H1 (cell line): ENCODE data around the gene FBXO7. TPM values are rescaled to one million over a fixed set of nuclear protein-coding genes. Genes with fewer than 3 reads are reported as not detected.

Experiments
- CTCF ChIA-PET: fragments of 300-600 bp; sonication (Branson Sonifier 250); formaldehyde crosslinking; loops from one replicate; lab custom pipeline; 2021; ENCODE audit not compliant: partially characterized antibody; lab: Charles Lee
- POLR2A ChIA-PET: fragments of 300-600 bp; sonication (Branson Sonifier 250); formaldehyde crosslinking; loops from one replicate; lab custom pipeline; 2021; ENCODE audit warnings: inconsistent platforms; ENCODE audit not compliant: partially characterized antibody; lab: Charles Lee
- DNase-seq, 2 experiments: peaks; one replicate each; pipeline versions ENCODE4 v3.0.0 to v3.0.0-alpha.2; 2010 to 2022; ENCODE audit warnings: low spot score in 2 of 2, low read depth in 1 of 2, mixed read lengths in 1 of 2
- FAIRE-seq: peaks from 2 replicates; lab custom pipeline; 2011; peaks lifted over from hg19 to GRCh38; lab: Jason Lieb, UNC
- H2AFZ ChIP-seq: 2 replicates; pipeline ENCODE4 v1.8.1; 2012; ENCODE audit warnings: low read length, inconsistent platforms
- H2AK5ac ChIP-seq: 2 replicates; pipeline ENCODE4 v1.6.1; 2013; ENCODE audit warnings: low read depth, low read length
- H2BK120ac ChIP-seq: replicated peaks from 2 replicates; pipeline ENCODE3; 2013; ENCODE audit warnings: low read depth, low read length, inconsistent platforms
- H2BK12ac ChIP-seq: 2 replicates; pipeline ENCODE4 v1.6.1; 2013; ENCODE audit warnings: low read depth, low read length
- H2BK15ac ChIP-seq: 2 replicates; pipeline ENCODE4 v1.6.1; 2013; ENCODE audit warnings: low read length
- H2BK20ac ChIP-seq: 2 replicates; pipeline ENCODE4 v1.6.1; 2013; ENCODE audit warnings: low read length
- H2BK5ac ChIP-seq: 2 replicates; pipeline ENCODE4 v1.6.1; 2013; ENCODE audit warnings: low read depth, low read length
- H3K14ac ChIP-seq: 2 replicates; pipeline ENCODE4 v1.6.1; 2013; ENCODE audit warnings: inconsistent platforms; ENCODE audit not compliant: insufficient read length
- H3K18ac ChIP-seq: 2 replicates; pipeline ENCODE4 v1.6.1; 2013; ENCODE audit warnings: low read length; ENCODE audit errors: extremely low read depth
- H3K23ac ChIP-seq: 2 replicates; pipeline ENCODE4 v1.6.1; 2013; ENCODE audit warnings: inconsistent platforms; ENCODE audit not compliant: insufficient read length
- H3K23me2 ChIP-seq: 2 replicates; pipeline ENCODE4 v1.6.1; 2013; ENCODE audit warnings: low read depth, low read length
- H3K27ac ChIP-seq: 2 replicates; pipeline ENCODE4 v1.6.1; 2011; ENCODE audit warnings: low read depth, low read length, inconsistent platforms
- H3K27me3 ChIP-seq, 4 experiments: replicated peaks in 1 of 4; 1 replicate in 1 of 4; 2 replicates in 3 of 4; pipeline versions ENCODE4 v1.6.1 to v1.8.1; 2011 to 2013; ENCODE audit warnings: low read length in 3 of 4, mild to moderate bottlenecking in 3 of 4, inconsistent platforms in 2 of 4, mixed read lengths in 2 of 4, moderate library complexity in 1 of 4; ENCODE audit not compliant: control insufficient read depth in 3 of 4, insufficient read depth in 3 of 4; ENCODE audit errors: extremely low read depth in 1 of 4
- H3K36me3 ChIP-seq, 4 experiments: 2 replicates each; pipeline versions ENCODE4 v1.6.1 to v1.8.1; 2011 to 2013; ENCODE audit warnings: mild to moderate bottlenecking in 4 of 4, low read length in 3 of 4, moderate library complexity in 2 of 4, control low read depth in 1 of 4, inconsistent platforms in 1 of 4; ENCODE audit not compliant: insufficient read depth in 4 of 4, control insufficient read depth in 2 of 4
- H3K4ac ChIP-seq: replicated peaks from 2 replicates; pipeline ENCODE3; 2013; ENCODE audit warnings: low read length, low read depth, mixed read lengths, inconsistent platforms; ENCODE audit not compliant: insufficient read length
- H3K4me1 ChIP-seq, 4 experiments: replicated peaks in 1 of 4; 1 replicate in 1 of 4; 2 replicates in 3 of 4; pipeline versions ENCODE4 v1.6.1 to v1.8.1; 2011 to 2013; ENCODE audit warnings: low read length in 3 of 4, inconsistent platforms in 2 of 4, mixed read lengths in 1 of 4; ENCODE audit not compliant: insufficient read depth in 4 of 4, control insufficient read depth in 3 of 4
- H3K4me2 ChIP-seq, 2 experiments: 2 replicates each; pipeline versions ENCODE4 v1.6.1 to v1.8.1; 2011 to 2013; ENCODE audit warnings: low read depth in 2 of 2, low read length in 2 of 2, control low read depth in 1 of 2, inconsistent platforms in 1 of 2, mild to moderate bottlenecking in 1 of 2; ENCODE audit not compliant: insufficient read depth in 1 of 2
- H3K4me3 ChIP-seq, 4 experiments: fragments of 200-600, 300-600 bp in 1 of 4; sonication (generic), shearing (Covaris generic), sonication (Bioruptor Twin) in 1 of 4; 2 replicates each; pipeline versions ENCODE4 v1.5.1 to v1.8.1; 2011 to 2016; ENCODE audit warnings: low read length in 4 of 4, low read depth in 3 of 4, control low read depth in 2 of 4, inconsistent platforms in 2 of 4, mild to moderate bottlenecking in 2 of 4, mixed read lengths in 1 of 4, moderate library complexity in 1 of 4; ENCODE audit not compliant: insufficient read depth in 2 of 4; ENCODE audit errors: extremely low read depth in 1 of 4
- H3K56ac ChIP-seq: replicated peaks from 2 replicates; pipeline ENCODE3; 2013; ENCODE audit warnings: low read depth, mild to moderate bottlenecking, mixed read lengths, low read length, inconsistent platforms; ENCODE audit not compliant: insufficient read length
- H3K79me1 ChIP-seq: 2 replicates; pipeline ENCODE4 v1.6.1; 2013; ENCODE audit warnings: low read depth, low read length, control low read depth
- H3K79me2 ChIP-seq, 2 experiments: 2 replicates each; pipeline versions ENCODE4 v1.6.1 to v1.8.1; 2012 to 2013; ENCODE audit warnings: low read length in 2 of 2, mild to moderate bottlenecking in 2 of 2, inconsistent platforms in 1 of 2; ENCODE audit not compliant: insufficient read depth in 2 of 2, control insufficient read depth in 1 of 2
- H3K9ac ChIP-seq, 4 experiments: replicated peaks in 1 of 4; 1 replicate in 1 of 4; 2 replicates in 3 of 4; pipeline versions ENCODE4 v1.6.1 to v1.8.1; 2011 to 2013; ENCODE audit warnings: low read depth in 3 of 4, low read length in 3 of 4, control low read depth in 2 of 4, mild to moderate bottlenecking in 2 of 4, moderate library complexity in 2 of 4, inconsistent platforms in 1 of 4; ENCODE audit errors: extremely low read depth in 1 of 4
- H3K9me3 ChIP-seq, 2 experiments: 2 replicates each; pipeline versions ENCODE4 v1.6.1 to v1.8.1; 2012 to 2013; ENCODE audit warnings: mild to moderate bottlenecking in 2 of 2, moderate library complexity in 2 of 2, control low read depth in 1 of 2, inconsistent platforms in 1 of 2, low read depth in 1 of 2, low read length in 1 of 2, mixed read lengths in 1 of 2; ENCODE audit not compliant: insufficient read depth in 2 of 2
- H4K20me1 ChIP-seq, 2 experiments: replicated peaks in 1 of 2; 2 replicates each; pipeline versions ENCODE3 to v1.8.1; 2011 to 2013; ENCODE audit warnings: inconsistent platforms in 2 of 2, low read length in 2 of 2, mild to moderate bottlenecking in 1 of 2; ENCODE audit not compliant: insufficient read depth in 2 of 2, control insufficient read depth in 1 of 2
- H4K5ac ChIP-seq: 2 replicates; pipeline ENCODE4 v1.6.1; 2013; ENCODE audit warnings: low read length, low read depth, mixed read lengths, inconsistent platforms; ENCODE audit not compliant: insufficient read length
- H4K8ac ChIP-seq: 2 replicates; pipeline ENCODE4 v1.8.0; 2013; ENCODE audit warnings: mild to moderate bottlenecking, moderate library complexity, low read length, inconsistent platforms; ENCODE audit not compliant: insufficient read depth; ENCODE audit errors: extremely low read depth
- H4K91ac ChIP-seq: replicated peaks from 2 replicates; pipeline ENCODE3; 2013; ENCODE audit warnings: low read length, mixed read lengths, inconsistent platforms; ENCODE audit not compliant: insufficient read length
- CBX8 ChIP-seq: fragments of 300-800, 300-1000 bp; sonication (generic); IDR thresholded peaks from 2 replicates; pipeline ENCODE4 v1.7.1; 2016; ENCODE audit warnings: low read depth, low read length, borderline replicate concordance
- JUN ChIP-seq: IDR thresholded peaks from 2 replicates; pipeline ENCODE4 v1.6.1; 2011; ENCODE audit warnings: low read depth, mild to moderate bottlenecking, improper control_type of control experiment, low read length
- POU5F1 ChIP-seq: IDR thresholded peaks from 2 replicates; pipeline ENCODE4 v1.6.1; 2011; ENCODE audit warnings: low read depth, mild to moderate bottlenecking, low read length, moderate library complexity
- RAD21 ChIP-seq, 2 experiments: IDR thresholded peaks in 1 of 2; conservative IDR thresholded peaks in 1 of 2; 2 replicates each; pipeline ENCODE4 v1.6.1; 2011; ENCODE audit warnings: low read depth in 2 of 2, low read length in 2 of 2, improper control_type of control experiment in 1 of 2, inconsistent platforms in 1 of 2, mild to moderate bottlenecking in 1 of 2, moderate library complexity in 1 of 2
- RXRA ChIP-seq: IDR thresholded peaks from 2 replicates; pipeline ENCODE4 v1.6.1; 2011; ENCODE audit warnings: low read depth, mild to moderate bottlenecking, low read length, moderate library complexity; ENCODE audit not compliant: insufficient read depth
- TBP ChIP-seq: IDR thresholded peaks from 2 replicates; pipeline ENCODE4 v1.6.1; 2011; ENCODE audit warnings: low read depth, low read length, improper control_type of control experiment
- WGBS, 2 experiments: shearing (Covaris generic) in 1 of 2; methylation state at CpG; one replicate each; pipeline versions ENCODE4 v1.1.6 to v1.1.7; 2013 to 2015; ENCODE audit warnings: low lambda C conversion rate in 2 of 2, mixed read lengths in 2 of 2, inconsistent platforms in 1 of 2, low coverage in 1 of 2, missing lambda C conversion rate in 1 of 2; ENCODE audit not compliant: insufficient replicate concordance in 2 of 2, insufficient coverage in 1 of 2, insufficient read length in 1 of 2; ENCODE audit errors: extremely low coverage in 1 of 2, missing lambda C conversion rate in 1 of 2; 5-methylcytosine and 5-hydroxymethylcytosine counted together
- polyA plus RNA-seq, 7 experiments: library from polyadenylated mRNA; depleted of rRNA in 3 of 7; stranded (reverse) in 5 of 7; unstranded in 2 of 7; fragments of >200 nt in 5 of 7; fragments of 200-250 nt in 2 of 7; gene quantifications; 1 replicate in 5 of 7; 2 replicates in 1 of 7; 4 replicates in 1 of 7; pipeline versions ENCODE4 v1.2.1 to v1.2.3, GENCODE V29; 2011 to 2013; ENCODE audit warnings: missing spikeins in 2 of 7, mixed read lengths in 2 of 7
- total RNA-seq: library from RNA; stranded (reverse); fragmentation: NEBNext Ultra II Directional; extraction: Animal tissue kit (Norgen Biotek cat#: 25700); gene quantifications from 2 replicates; pipeline ENCODE4 v1.2.1, GENCODE V29; 2021

The FBXO7 gene
- total and polyA plus RNA-seq, 2 of the 8 experiments (the other 6 are each of a cell fraction or from before 2014, with no cell fraction given) = 62.7 to 76.1 TPM

DNA sequence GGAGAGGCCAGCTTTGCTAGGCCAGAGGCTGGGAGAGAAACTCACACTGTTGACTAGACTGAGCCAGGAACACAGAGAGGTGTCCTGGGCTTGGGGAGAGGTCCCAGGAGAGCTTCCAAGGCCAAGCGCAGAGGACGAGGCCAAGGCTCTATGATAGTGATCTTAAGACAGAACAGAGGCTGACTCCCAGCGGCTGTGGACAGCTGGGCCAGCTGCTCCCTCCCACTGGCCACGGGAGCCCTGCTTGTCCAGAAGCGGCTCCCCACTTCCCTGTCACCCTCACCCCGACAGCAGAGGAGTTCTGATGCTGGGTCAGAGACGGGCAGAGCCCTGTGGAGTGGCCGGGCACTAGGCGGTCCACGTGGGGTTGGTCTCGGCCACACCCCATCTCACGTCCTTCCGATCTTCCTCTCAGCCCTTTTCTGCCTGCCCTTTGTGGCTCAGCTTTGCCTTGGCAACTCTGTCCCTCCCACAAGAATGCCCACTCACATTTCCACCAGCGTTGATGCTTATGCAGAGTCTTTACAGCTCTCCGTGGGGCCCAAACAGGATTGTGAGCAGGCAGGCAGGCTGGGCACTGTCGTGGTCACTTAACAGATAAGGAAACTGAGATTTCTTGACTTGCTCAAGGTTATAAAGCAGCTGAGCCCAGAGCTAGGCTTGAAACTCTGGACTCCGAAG, 68.2 kb downstream of the FBXO7 start:
- TF ChIP-seq RXRA (no peak), POU5F1 (no peak), CBX8 (no peak), JUN (no peak), RAD21 (IDR thresholded peaks at IDR 0.05 in 1 of 2, conservative IDR thresholded peaks at IDR 0.05 in 1 of 2; ENCODE audit: low read depth in 2 of 2, low read length in 2 of 2) (no peak), TBP (no peak)
- Histone ChIP-seq H2BK5ac (no peak overlapping the region), H4K20me1 (peaks cover 0 to 3% of the 10 kb centered on the region in 2 experiments), H4K91ac (no peak overlapping the region), H3K4me3 (no peak overlapping the region), H3K27ac (no peak overlapping the region), H3K79me2 (no peaks in the 10 kb centered on the region), H3K27me3 (no peaks in the 10 kb centered on the region; a peak in 1 of 7 replicates), H2BK12ac (no peak overlapping the region), H3K23ac (no peak overlapping the region), H2BK15ac (no peak overlapping the region), H2AK5ac (no peak overlapping the region), H3K14ac (no peak overlapping the region), H3K79me1 (no peaks in the 10 kb centered on the region), H3K4ac (no peak overlapping the region), H4K8ac (no peak overlapping the region), H3K9ac (no peak overlapping the region), H3K56ac (no peak overlapping the region), H3K18ac (no peak overlapping the region), H2BK20ac (no peak overlapping the region), H2BK120ac (no peak overlapping the region), H3K36me3 (peaks cover 0 to 2% (median 1%) of the 10 kb centered on the region in 4 experiments; a peak in 3 of 8 replicates), H3K4me2 (no peak overlapping the region), H2AFZ (no peak overlapping the region), H3K9me3 (no peaks in the 10 kb centered on the region), H3K23me2 (peaks cover 4% of the 10 kb centered on the region; the same call in 1 of the 2 replicates), H3K4me1 (no peaks in the 10 kb centered on the region), H4K5ac (no peak overlapping the region)
- ChIA-PET CTCF (interaction anchor here (0.7 to 2.7 kb wide), 9 partner anchors 7 to 252 kb away, joined by 3 to 16 read pairs (median 3); no protein-coding TSS in a partner anchor), POLR2A (no interaction called here)
- FAIRE-seq = no peak
- WGBS, 2 experiments = 94% methylated on average over 16 of the region's 17 CpGs; no CpG with 5 or more reads in 1 of the 2 experiments
- DNase-seq = no peak
